Esophagus muscularis mucosa (tissue), 3 donors: ENCODE measurements around the gene ANAPC7.
"Not testable (repeated sequence)": the region's sequence is repeated elsewhere in the genome, so short reads cannot be mapped to it uniquely, and the experiment has no call there.

Experiments used
- CTCF ChIP-seq, 3 experiments: fragments of 200-600 bp in 2 of 3; fragments of 450-650 bp in 1 of 3; sonication (generic) in 2 of 3; IDR thresholded peaks; one replicate each; pipeline ENCODE4 v1.5.1; 2017 to 2019; ENCODE audit warnings: antibody characterized with exemption in 3 of 3, mild to moderate bottlenecking in 2 of 3, moderate library complexity in 1 of 3
- POLR2AphosphoS5 ChIP-seq, 2 donors: sonication (generic); formaldehyde crosslinking; IDR thresholded peaks; one replicate each; pipeline ENCODE4 v1.6.1; 2017; ENCODE audit warnings: antibody characterized with exemption in 2 of 2

DNA sequence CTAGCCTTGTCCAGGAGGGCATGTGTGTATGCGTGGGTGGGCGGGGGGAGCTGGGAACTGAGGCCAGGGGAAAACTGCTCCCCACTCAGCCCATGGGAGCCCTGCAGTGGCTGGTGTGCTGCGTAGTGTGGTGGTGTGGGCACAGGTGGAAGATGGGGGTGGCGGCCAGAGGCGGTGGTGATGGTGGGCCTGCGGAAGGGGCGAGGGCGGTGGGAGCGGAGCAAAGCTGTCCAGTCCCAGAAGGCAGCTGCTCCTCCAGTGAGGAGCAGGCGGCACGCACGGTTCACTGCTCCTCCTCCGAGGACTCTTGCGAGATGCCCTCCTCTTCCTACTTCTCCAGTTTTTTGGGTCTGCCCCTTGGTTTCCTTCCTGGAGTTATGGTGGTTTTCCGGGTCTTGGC is 26.2 kb upstream of the ANAPC7 start:
- not testable (repeated sequence) for TF ChIP-seq CTCF, POLR2AphosphoS5 (IDR thresholded peaks at IDR 0.05)
